Sigmoid colon (tissue), 4 donors: Measurements from ENCODE around the gene NEK6.

Source experiments
- CTCF ChIP-seq, 4 experiments: fragments of 450-650 bp in 3 of 4; fragments of 200-600 bp in 1 of 4; IDR thresholded peaks; one replicate each; pipeline ENCODE4 v1.5.1; 2016 to 2019; ENCODE audit warnings: antibody characterized with exemption in 4 of 4, mild to moderate bottlenecking in 3 of 4, moderate library complexity in 2 of 4
- POLR2A ChIP-seq, 2 donors: fragments of 450-650 bp; IDR thresholded peaks; one replicate each; pipeline ENCODE4 v1.6.1; 2016; ENCODE audit warnings: antibody characterized with exemption in 2 of 2, mild to moderate bottlenecking in 2 of 2, moderate library complexity in 2 of 2
- POLR2AphosphoS5 ChIP-seq, 4 donors: sonication (generic); formaldehyde crosslinking; IDR thresholded peaks; one replicate each; pipeline ENCODE4 v1.6.1; 2017; ENCODE audit warnings: antibody characterized with exemption in 4 of 4

- TF ChIP-seq CTCF (IDR thresholded peaks at IDR 0.05), result no peak
- TF ChIP-seq POLR2AphosphoS5 (IDR thresholded peaks at IDR 0.05), result no peak
- TF ChIP-seq POLR2A (IDR thresholded peaks at IDR 0.05), result no peak
Observed at GRCh38 chr9:124269556-124269955, 11.8 kb downstream of the NEK6 start.
